Tibial nerve (tissue), 4 donors: ENCODE measurements around the gene KLHDC3. TPM values are rescaled to one million over a fixed set of nuclear protein-coding genes. Genes with fewer than 3 reads are reported as not detected.
A peak's percentile ranks its signal among the peaks of the same experiment; 100 is the strongest.

Experiments
- DNase-seq, 2 donors: peaks; one replicate each; pipeline ENCODE4 v3.0.0-alpha.2; 2019; ENCODE audit warnings: low spot score in 2 of 2
- H3K27ac ChIP-seq, 4 donors: fragments of 200-600 bp; sonication (generic) in 3 of 4; one replicate each; pipeline ENCODE4 v1.5.1; 2017 to 2019; ENCODE audit warnings: mild to moderate bottlenecking in 1 of 4
- H3K27me3 ChIP-seq, 2 donors: fragments of 200-600 bp; sonication (generic) in 1 of 2; one replicate each; pipeline versions ENCODE4 v1.5.1 to v1.6.0; 2017 to 2019
- H3K36me3 ChIP-seq, 3 donors: fragments of 200-600 bp; sonication (generic); one replicate each; pipeline ENCODE4 v1.5.1; 2018 to 2019
- H3K4me1 ChIP-seq, 4 donors: fragments of 200-600 bp; sonication (generic) in 3 of 4; one replicate each; pipeline ENCODE4 v1.5.1; 2017 to 2019
- H3K4me3 ChIP-seq, 4 donors: fragments of 200-600 bp; sonication (generic) in 3 of 4; one replicate each; pipeline ENCODE4 v1.5.1; 2017 to 2019; ENCODE audit warnings: mild to moderate bottlenecking in 1 of 4, moderate library complexity in 1 of 4
- H3K9me3 ChIP-seq, 4 donors: fragments of 200-600 bp; sonication (generic) in 3 of 4; one replicate each; pipeline ENCODE4 v1.5.1; 2017 to 2019
- EP300 ChIP-seq, 2 donors: sonication (generic); formaldehyde crosslinking; IDR thresholded peaks; one replicate each; pipeline ENCODE4 v1.6.1; 2017; ENCODE audit warnings: antibody characterized with exemption in 2 of 2, mild to moderate bottlenecking in 1 of 2
- POLR2A ChIP-seq, 2 donors: fragments of 450-650 bp; IDR thresholded peaks; one replicate each; pipeline ENCODE4 v1.6.1; 2017; ENCODE audit warnings: antibody characterized with exemption in 2 of 2, mild to moderate bottlenecking in 2 of 2, moderate library complexity in 2 of 2
- WGBS, 2 donors: methylation state at CpG; one replicate each; pipeline ENCODE4 v1.1.5; 2018; 5-methylcytosine and 5-hydroxymethylcytosine counted together
- total RNA-seq, 4 donors: library from RNA; depleted of rRNA; stranded (reverse); fragments of >200 nt; gene quantifications; one replicate each; pipeline ENCODE4 v1.1.0, GENCODE V29; 2016
- TF ChIP-seq, protein P1 (sequence below), 5 experiments: fragments of 200-600 bp in 3 of 5; fragments of 450-650 bp in 2 of 5; sonication (generic) in 3 of 5; IDR thresholded peaks; one replicate each; pipeline ENCODE4 v1.5.1; 2016 to 2019; ENCODE audit warnings: antibody characterized with exemption in 5 of 5, mild to moderate bottlenecking in 3 of 5, moderate library complexity in 2 of 5

The KLHDC3 gene, protein sequence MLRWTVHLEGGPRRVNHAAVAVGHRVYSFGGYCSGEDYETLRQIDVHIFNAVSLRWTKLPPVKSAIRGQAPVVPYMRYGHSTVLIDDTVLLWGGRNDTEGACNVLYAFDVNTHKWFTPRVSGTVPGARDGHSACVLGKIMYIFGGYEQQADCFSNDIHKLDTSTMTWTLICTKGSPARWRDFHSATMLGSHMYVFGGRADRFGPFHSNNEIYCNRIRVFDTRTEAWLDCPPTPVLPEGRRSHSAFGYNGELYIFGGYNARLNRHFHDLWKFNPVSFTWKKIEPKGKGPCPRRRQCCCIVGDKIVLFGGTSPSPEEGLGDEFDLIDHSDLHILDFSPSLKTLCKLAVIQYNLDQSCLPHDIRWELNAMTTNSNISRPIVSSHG
- 10 to 100 TPM; 74.1 to 98.3 (median 86.5) TPM for total RNA-seq

DNA sequence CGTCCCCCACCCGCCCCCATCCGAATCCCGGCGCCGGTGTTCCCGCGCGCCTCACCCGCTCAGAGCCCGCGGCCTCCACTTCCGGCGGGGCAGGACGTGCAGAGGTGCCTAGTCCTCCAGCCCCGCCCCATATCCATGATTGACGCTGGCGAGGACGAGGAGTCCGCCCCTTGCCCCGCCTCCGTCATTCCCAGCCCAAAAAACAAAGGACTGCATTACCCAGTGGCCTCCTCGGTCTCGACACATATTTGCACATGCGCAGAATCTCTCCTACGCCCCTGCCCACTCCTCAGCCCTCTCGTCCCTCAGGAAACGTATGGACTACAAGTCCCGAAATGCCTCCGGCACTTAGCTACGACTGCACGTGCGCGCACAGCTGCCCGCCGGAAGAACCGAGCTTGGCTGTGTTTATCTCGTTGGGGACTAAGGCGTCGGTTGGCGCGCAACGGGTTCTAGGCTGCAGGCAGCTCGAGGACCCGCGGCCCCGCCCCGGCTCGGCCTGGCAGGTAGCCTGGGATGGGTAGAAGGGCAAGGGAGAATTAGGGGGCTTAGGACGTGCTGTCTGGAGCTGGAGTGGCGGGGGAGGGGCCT is at the start of gene KLHDC3, which contains the start of gene MEA1:
KLHDC3 (plus strand) TSS at position 407 of the 591 bp plus-strand sequence. CDS start 2,944 bp downstream, outside the sequence.
MEA1 (minus strand) TSS at position 104 of the 591 bp plus-strand sequence. CDS start 133 bp downstream, outside the sequence.
- Histone ChIP-seq H3K9me3 (no peaks in the 10 kb centered on the region), H3K27me3 (no peaks in the 10 kb centered on the region), H3K27ac (peak within 1 kb of the TSS; percentile 69 to 89 (median 84)), H3K4me1 (peaks cover 5 to 58% (median 19%) of the 10 kb centered on the region in 4 donors), H3K4me3 (peak within 1 kb of the TSS; percentile 76 to 86 (median 80)), H3K36me3 (peaks cover 0 to 58% (median 5%) of the 10 kb centered on the region in 3 donors)
- peak; percentile 92 to 94 for TF ChIP-seq EP300 (IDR thresholded peaks at IDR 0.05)
- TF ChIP-seq, protein P1, sequence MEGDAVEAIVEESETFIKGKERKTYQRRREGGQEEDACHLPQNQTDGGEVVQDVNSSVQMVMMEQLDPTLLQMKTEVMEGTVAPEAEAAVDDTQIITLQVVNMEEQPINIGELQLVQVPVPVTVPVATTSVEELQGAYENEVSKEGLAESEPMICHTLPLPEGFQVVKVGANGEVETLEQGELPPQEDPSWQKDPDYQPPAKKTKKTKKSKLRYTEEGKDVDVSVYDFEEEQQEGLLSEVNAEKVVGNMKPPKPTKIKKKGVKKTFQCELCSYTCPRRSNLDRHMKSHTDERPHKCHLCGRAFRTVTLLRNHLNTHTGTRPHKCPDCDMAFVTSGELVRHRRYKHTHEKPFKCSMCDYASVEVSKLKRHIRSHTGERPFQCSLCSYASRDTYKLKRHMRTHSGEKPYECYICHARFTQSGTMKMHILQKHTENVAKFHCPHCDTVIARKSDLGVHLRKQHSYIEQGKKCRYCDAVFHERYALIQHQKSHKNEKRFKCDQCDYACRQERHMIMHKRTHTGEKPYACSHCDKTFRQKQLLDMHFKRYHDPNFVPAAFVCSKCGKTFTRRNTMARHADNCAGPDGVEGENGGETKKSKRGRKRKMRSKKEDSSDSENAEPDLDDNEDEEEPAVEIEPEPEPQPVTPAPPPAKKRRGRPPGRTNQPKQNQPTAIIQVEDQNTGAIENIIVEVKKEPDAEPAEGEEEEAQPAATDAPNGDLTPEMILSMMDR (IDR thresholded peaks at IDR 0.05) = peak in 1 of 5 experiments; percentile 32
- TF ChIP-seq POLR2A (IDR thresholded peaks at IDR 0.05) = peak; percentile 23 to 57
- 0 to 1% methylated on average over 46 to 51 of the region's 51 CpGs for WGBS, 2 donors
- DNase-seq = peak; percentile 98 to 99

DNA sequence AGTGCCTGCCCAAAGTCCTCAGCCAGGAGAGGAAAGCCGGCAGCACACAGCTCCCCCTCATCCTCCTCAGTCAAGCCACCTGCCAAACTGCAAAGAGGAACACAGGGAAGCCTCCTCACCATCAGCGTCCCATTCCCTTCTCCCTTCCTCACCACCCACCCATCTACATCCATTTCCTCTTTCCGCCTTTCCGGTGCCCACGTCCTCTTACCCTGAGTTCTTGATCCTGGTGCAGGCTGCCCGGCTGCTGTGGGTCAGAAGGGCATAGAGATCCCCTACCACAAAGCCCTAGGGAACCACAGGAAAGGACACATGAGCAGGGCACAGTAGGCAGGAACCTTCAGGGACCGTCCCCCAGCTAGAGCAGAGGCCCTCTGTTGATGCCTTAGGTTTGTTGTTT is 47.5 kb upstream of the KLHDC3 start:
- WGBS, 2 donors = 72 to 78% methylated on average over 7 of the region's 7 CpGs
- TF ChIP-seq POLR2A (IDR thresholded peaks at IDR 0.05) (no peak), EP300 (IDR thresholded peaks at IDR 0.05) (no peak)
- TF ChIP-seq, protein P1 (IDR thresholded peaks at IDR 0.05) = no peak
- no peak for DNase-seq
- Histone ChIP-seq H3K36me3 (peaks cover 0 to 80% (median 7%) of the 10 kb centered on the region in 3 donors), H3K27me3 (no peaks in the 10 kb centered on the region), H3K4me3 (no peak overlapping the region), H3K9me3 (no peaks in the 10 kb centered on the region), H3K4me1 (no peaks in the 10 kb centered on the region), H3K27ac (no peak overlapping the region)

DNA sequence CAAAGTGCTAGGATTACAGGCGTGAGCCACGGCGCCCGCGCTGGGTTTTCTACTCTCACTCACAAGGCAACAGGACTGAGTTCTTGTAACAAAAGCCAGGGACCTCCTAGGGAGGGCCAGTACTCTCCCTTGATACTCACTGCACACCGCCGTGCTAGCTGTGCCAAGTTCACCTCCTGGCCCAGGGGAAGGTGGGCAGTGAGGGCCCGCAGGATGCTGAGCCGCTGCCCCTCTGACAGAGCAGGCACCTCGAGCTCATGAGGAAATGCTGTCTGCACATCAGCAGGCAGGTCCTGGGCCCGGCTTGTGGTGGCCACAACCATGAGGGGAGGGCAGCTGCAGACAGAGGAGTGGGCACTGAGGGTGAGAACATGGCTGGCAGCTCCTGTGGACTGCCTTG is 46.8 kb upstream of the KLHDC3 start:
- H3K27me3 ChIP-seq = no peaks in the 10 kb centered on the region
- no peaks in the 10 kb centered on the region for H3K4me1 ChIP-seq
- no peak for DNase-seq
- peaks cover 0 to 74% (median 7%) of the 10 kb centered on the region in 3 donors for H3K36me3 ChIP-seq
- no peak overlapping the region for H3K27ac ChIP-seq
- no peak overlapping the region for H3K4me3 ChIP-seq
- 93 to 95% methylated on average over 11 of the region's 11 CpGs for WGBS, 2 donors
- H3K9me3 ChIP-seq = no peaks in the 10 kb centered on the region
- TF ChIP-seq EP300 (IDR thresholded peaks at IDR 0.05) (no peak), POLR2A (IDR thresholded peaks at IDR 0.05) (no peak)
- TF ChIP-seq, protein P1 (IDR thresholded peaks at IDR 0.05) = no peak

DNA sequence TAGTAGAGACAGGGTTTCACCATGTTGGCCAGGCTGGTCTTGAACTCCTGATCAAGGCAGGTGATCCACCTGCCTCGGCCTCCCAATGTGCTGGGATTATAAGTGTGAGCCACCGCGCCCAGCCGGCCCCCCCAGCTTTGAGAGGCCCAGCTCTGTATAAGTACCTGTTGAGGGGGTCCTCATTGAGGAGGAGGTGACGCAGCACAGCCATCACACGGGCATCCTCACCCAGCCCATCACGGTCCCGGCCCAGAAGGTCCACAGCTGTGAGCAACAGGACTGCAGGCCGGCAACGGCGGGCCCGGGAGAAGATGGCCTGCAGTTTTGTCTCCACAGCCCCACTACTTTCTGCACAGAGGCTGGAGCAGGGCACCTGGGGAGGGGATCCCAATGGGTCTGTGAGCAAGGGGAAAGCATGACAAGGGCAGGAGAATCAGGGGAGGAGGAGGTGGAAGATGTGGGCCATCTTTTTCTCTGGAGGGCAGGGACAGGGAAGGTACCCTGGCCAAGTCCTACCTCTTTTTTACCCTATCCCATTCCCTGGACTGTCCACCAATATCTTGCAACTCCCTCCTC is 45.8 kb upstream of the KLHDC3 start:
- Histone ChIP-seq H3K4me1 (no peaks in the 10 kb centered on the region), H3K27ac (no peak overlapping the region), H3K9me3 (no peaks in the 10 kb centered on the region), H3K27me3 (no peaks in the 10 kb centered on the region), H3K4me3 (no peak overlapping the region), H3K36me3 (peaks cover 0 to 69% (median 7%) of the 10 kb centered on the region in 3 donors)
- TF ChIP-seq, protein P1 (IDR thresholded peaks at IDR 0.05) = no peak
- no peak for TF ChIP-seq POLR2A (IDR thresholded peaks at IDR 0.05)
- no peak for TF ChIP-seq EP300 (IDR thresholded peaks at IDR 0.05)
- no peak for DNase-seq
- WGBS, 2 donors = 96 to 97% methylated on average over 12 of the region's 12 CpGs
